KOPT-K1 (cell line): ENCODE measurements around the gene RAD51C.
"Not testable (repeated sequence)": the region's sequence is repeated elsewhere in the genome, so short reads cannot be mapped to it uniquely, and the experiment has no call there.

Experiments
- H3K27ac ChIP-seq: fragments of 200-600 bp; sonication (generic); 2 replicates; pipeline ENCODE4 v1.5.1; 2016; ENCODE audit warnings: antibody characterized with exemption, mild to moderate bottlenecking, low read depth, low read length; ENCODE audit not compliant: poor library complexity, severe bottlenecking
- H3K36me3 ChIP-seq: fragments of 200-600 bp; sonication (generic); 2 replicates; pipeline ENCODE4 v1.5.1; 2017; ENCODE audit warnings: antibody characterized with exemption, mild to moderate bottlenecking, low read length, moderate library complexity; ENCODE audit not compliant: insufficient read depth
- H3K9me3 ChIP-seq: fragments of 200-600 bp; sonication (generic); 2 replicates; pipeline ENCODE4 v1.5.1; 2017; ENCODE audit warnings: antibody characterized with exemption, low read length, mild to moderate bottlenecking; ENCODE audit not compliant: insufficient read depth, poor library complexity, severe bottlenecking

The RAD51C gene

GRCh38 chr17:58671969-58672368 is 20.4 kb upstream of the RAD51C start:
- no peak overlapping the region for H3K27ac ChIP-seq
- no peaks in the 10 kb centered on the region for H3K36me3 ChIP-seq
- no peaks in the 10 kb centered on the region for H3K9me3 ChIP-seq

GRCh38 chr17:58677194-58677880 is 15.1 kb upstream of the RAD51C start:
- H3K27ac ChIP-seq = no peak overlapping the region
- no peaks in the 10 kb centered on the region for H3K36me3 ChIP-seq
- no peaks in the 10 kb centered on the region for H3K9me3 ChIP-seq

GRCh38 chr17:58678287-58678686 is 14.1 kb upstream of the RAD51C start:
- not testable (repeated sequence) for H3K9me3 ChIP-seq, H3K36me3 ChIP-seq, H3K27ac ChIP-seq

- Histone ChIP-seq H3K36me3 (no peaks in the 10 kb centered on the region), H3K9me3 (no peaks in the 10 kb centered on the region), H3K27ac (no peak overlapping the region)
Measured at GRCh38 chr17:58679263-58680037, 13.0 kb upstream of the RAD51C start.

GRCh38 chr17:58680038-58680369 is 12.4 kb upstream of the RAD51C start:
- no peak overlapping the region for H3K27ac ChIP-seq
- H3K36me3 ChIP-seq = no peaks in the 10 kb centered on the region
- no peaks in the 10 kb centered on the region for H3K9me3 ChIP-seq

GRCh38 chr17:58684003-58684402 is 8.4 kb upstream of the RAD51C start:
- Histone ChIP-seq H3K27ac (no peak overlapping the region), H3K9me3 (no peaks in the 10 kb centered on the region), H3K36me3 (no peaks in the 10 kb centered on the region)

GRCh38 chr17:58684462-58684861 is 7.9 kb upstream of the RAD51C start:
- H3K9me3 ChIP-seq, H3K36me3 ChIP-seq, H3K27ac ChIP-seq: not testable (repeated sequence)

- Histone ChIP-seq H3K9me3 (peaks cover 5% of the 10 kb centered on the region), H3K36me3 (no peaks in the 10 kb centered on the region), H3K27ac (no peak overlapping the region)
Measured at GRCh38 chr17:58686980-58687379, 5.4 kb upstream of the RAD51C start.

- peaks cover 5% of the 10 kb centered on the region for H3K9me3 ChIP-seq
- H3K36me3 ChIP-seq = no peaks in the 10 kb centered on the region
- H3K27ac ChIP-seq = no peak overlapping the region
Measured at GRCh38 chr17:58688521-58688920, 3.9 kb upstream of the RAD51C start.

- peaks cover 15% of the 10 kb centered on the region for H3K36me3 ChIP-seq
- H3K9me3 ChIP-seq, H3K27ac ChIP-seq: not testable (repeated sequence)
Measured at GRCh38 chr17:58690033-58690432, 2.4 kb upstream of the RAD51C start.

GRCh38 chr17:58691701-58692238 is 632 bp upstream of the RAD51C start, which contains the start of gene TEX14:
Gene TEX14, minus strand, starts transcription at chr17:58692045. Its CDS starts 40,044 bp downstream, at chr17:58652001.
- H3K36me3 ChIP-seq = peaks cover 32% of the 10 kb centered on the region
- H3K9me3 ChIP-seq = peaks cover 5% of the 10 kb centered on the region
- peak within 1 kb of the TSS; percentile 83 for H3K27ac ChIP-seq

- H3K27ac ChIP-seq = peak overlapping the region; percentile 83
- H3K36me3 ChIP-seq = peaks cover 42% of the 10 kb centered on the region
- H3K9me3 ChIP-seq = peaks cover 5% of the 10 kb centered on the region
Measured at GRCh38 chr17:58693208-58693607, 806 bp downstream of the RAD51C start.

GRCh38 chr17:58693751-58694150 is 1.3 kb downstream of the RAD51C start:
- Histone ChIP-seq H3K27ac (peak overlapping the region; percentile 83), H3K36me3 (peaks cover 47% of the 10 kb centered on the region), H3K9me3 (peaks cover 5% of the 10 kb centered on the region)

- no peak overlapping the region for H3K27ac ChIP-seq
- H3K9me3 ChIP-seq = peaks cover 5% of the 10 kb centered on the region
Measured at GRCh38 chr17:58694302-58694701, 1.9 kb downstream of the RAD51C start.

GRCh38 chr17:58694826-58695225 is 2.4 kb downstream of the RAD51C start:
- H3K9me3 ChIP-seq = peaks cover 5% of the 10 kb centered on the region
- no peak overlapping the region for H3K27ac ChIP-seq

More at GRCh38 chr17:58694302-58694701, 1.9 kb downstream of the RAD51C start:
- H3K36me3 ChIP-seq = peaks cover 52% of the 10 kb centered on the region

More at GRCh38 chr17:58694826-58695225, 2.4 kb downstream of the RAD51C start:
- H3K36me3 ChIP-seq = peaks cover 57% of the 10 kb centered on the region
